HPDE6-E6E7 (cell line): ENCODE data around the gene CRTC2.
"Not testable (repeated sequence)": the region's sequence is repeated elsewhere in the genome, so short reads cannot be mapped to it uniquely, and the experiment has no call there.

Source experiments
- DNase-seq: peaks from one replicate; pipeline ENCODE4 v3.0.0; 2011; ENCODE audit warnings: missing footprints; ENCODE audit errors: extremely low spot score

The CRTC2 gene

GRCh38 chr1:153958111-153958960 is at the start of gene CRTC2:
Gene CRTC2, minus strand, starts transcription at chr1:153958612. Its CDS starts 115 bp downstream, at chr1:153958497.
- DNase-seq, result peak; percentile 99

GRCh38 chr1:154006136-154006535 is 47.7 kb upstream of the CRTC2 start:
- no peak for DNase-seq

- DNase-seq, result no peak
Measured at GRCh38 chr1:154000420-154000819, 42.0 kb upstream of the CRTC2 start.

- DNase-seq, result not testable (repeated sequence)
Measured at GRCh38 chr1:153996882-153997281, 38.5 kb upstream of the CRTC2 start.

GRCh38 chr1:153995640-153996039 is 37.2 kb upstream of the CRTC2 start:
- DNase-seq, result no peak

GRCh38 chr1:153995202-153995601 is 36.8 kb upstream of the CRTC2 start:
- no peak for DNase-seq

GRCh38 chr1:153991806-153992205 is 33.4 kb upstream of the CRTC2 start:
- DNase-seq, result no peak

GRCh38 chr1:153991151-153991630 is 32.8 kb upstream of the CRTC2 start:
- no peak for DNase-seq

GRCh38 chr1:153990468-153991150 is 32.2 kb upstream of the CRTC2 start, which contains the start of gene RPS27:
Gene RPS27, plus strand, starts transcription at chr1:153990762. Its CDS starts 35 bp downstream, at chr1:153990797.
- peak; percentile 89 for DNase-seq

GRCh38 chr1:153987621-153988020 is 29.2 kb upstream of the CRTC2 start:
- DNase-seq, result no peak

- peak; percentile 93 for DNase-seq
Measured at GRCh38 chr1:153985941-153986761, 27.7 kb upstream of the CRTC2 start, which contains the start of gene RAB13. Gene RAB13, minus strand, starts transcription at chr1:153986339. Its CDS starts 103 bp downstream, at chr1:153986236.

- DNase-seq, result no peak
Measured at GRCh38 chr1:153985341-153985912, 27.0 kb upstream of the CRTC2 start.

- DNase-seq, result no peak
Measured at GRCh38 chr1:153984123-153984894, 25.9 kb upstream of the CRTC2 start.

GRCh38 chr1:153981735-153982134 is 23.3 kb upstream of the CRTC2 start:
- not testable (repeated sequence) for DNase-seq

- not testable (repeated sequence) for DNase-seq
Measured at GRCh38 chr1:153979091-153979490, 20.7 kb upstream of the CRTC2 start.

GRCh38 chr1:153978274-153978909 is 20.0 kb upstream of the CRTC2 start:
- DNase-seq, result no peak

- DNase-seq, result peak; percentile 79
Measured at GRCh38 chr1:153977250-153978240, 19.1 kb upstream of the CRTC2 start, which contains the start of gene JTB. Gene JTB, minus strand, starts transcription at chr1:153977674. Its CDS starts 422 bp downstream, at chr1:153977252.

- DNase-seq, result no peak
Measured at GRCh38 chr1:153976819-153977249, 18.4 kb upstream of the CRTC2 start.

GRCh38 chr1:153973525-153973924 is 15.1 kb upstream of the CRTC2 start:
- DNase-seq, result no peak
